Measurements from ENCODE around the gene TANC1. TPM values are rescaled to one million over a fixed set of nuclear protein-coding genes. Genes with fewer than 3 reads are reported as not detected.

TANC1 gene
- total RNA-seq, 2 experiments from 2014 or later: 0.41 to 0.47 TPM

- ATAC-seq (ENCODE audit: poor library complexity) (no peak), DNase-seq (no peak)
- Mint-ChIP-seq H3K36me3 (ENCODE audit: low read depth) (no peaks in the 10 kb centered on the region), H3K9me3 (no peaks in the 10 kb centered on the region), H3K4me1 (ENCODE audit: low read depth) (no peaks in the 10 kb centered on the region), H3K4me3 (no peak overlapping the region), H3K27ac (no peak overlapping the region), H3K27me3 (no peaks in the 10 kb centered on the region)
- no peaks in the 10 kb centered on the region for H3K4me1 ChIP-seq (ENCODE audit: insufficient read depth, low read length)
- H3K4me3 ChIP-seq (ENCODE audit: low read length): no peak overlapping the region
- ChIA-PET POLR2A (no interaction called here), CTCF (no interaction called here)
- H3K9me3 ChIP-seq (ENCODE audit: control insufficient read depth in 1 of 2, insufficient read depth in 1 of 2, low read length in 2 of 2): no peaks in the 10 kb centered on the region
- no peaks in the 10 kb centered on the region for H3K36me3 ChIP-seq (ENCODE audit: insufficient read depth, low read length)
- TF ChIP-seq CTCF (IDR thresholded peaks at IDR 0.05): no peak
- intact Hi-C loops (cut with DNase I, micrococcal nuclease): no loop called here
- no peaks in the 10 kb centered on the region for H3K27me3 ChIP-seq (ENCODE audit: control insufficient read depth in 1 of 2, insufficient read depth in 2 of 2, low read length in 2 of 2)
- no peak overlapping the region for H3K27ac ChIP-seq (ENCODE audit: low read depth in 1 of 2, low read length in 2 of 2)
Measured at GRCh38 chr2:159101755-159102489, 133.5 kb downstream of the TANC1 start.

GRCh38 chr2:159103411-159103810, 135.0 kb downstream of the TANC1 start:
- CTCF ChIA-PET: no interaction called here
- no peak for TF ChIP-seq CTCF (IDR thresholded peaks at IDR 0.05)
- Mint-ChIP-seq H3K27me3 (peaks cover 5% of the 10 kb centered on the region), H3K27ac (no peak overlapping the region), H3K4me3 (no peak overlapping the region), H3K4me1 (ENCODE audit: low read depth) (no peaks in the 10 kb centered on the region), H3K9me3 (no peaks in the 10 kb centered on the region), H3K36me3 (ENCODE audit: low read depth) (no peaks in the 10 kb centered on the region)
- DNase-seq (no peak), ATAC-seq (ENCODE audit: poor library complexity) (no peak)
- intact Hi-C loops (cut with DNase I, micrococcal nuclease): no loop called here
- no peak overlapping the region for H3K4me3 ChIP-seq (ENCODE audit: low read length)
- H3K4me1 ChIP-seq (ENCODE audit: insufficient read depth, low read length): no peaks in the 10 kb centered on the region
- H3K27ac ChIP-seq (ENCODE audit: low read depth in 1 of 2, low read length in 2 of 2): no peak overlapping the region
- no peaks in the 10 kb centered on the region for H3K36me3 ChIP-seq (ENCODE audit: insufficient read depth, low read length)
- no peaks in the 10 kb centered on the region for H3K9me3 ChIP-seq (ENCODE audit: control insufficient read depth in 1 of 2, insufficient read depth in 1 of 2, low read length in 2 of 2)
- POLR2A ChIA-PET: no interaction called here
- H3K27me3 ChIP-seq (ENCODE audit: control insufficient read depth in 1 of 2, insufficient read depth in 2 of 2, low read length in 2 of 2): peaks cover 0 to 4% of the 10 kb centered on the region in 2 experiments

GRCh38 chr2:159106109-159106508, 137.7 kb downstream of the TANC1 start:
- ChIA-PET POLR2A (interaction anchor here (0.7 kb wide), 1 partner anchor 64 kb away, joined by 4 read pairs; no protein-coding TSS in a partner anchor), CTCF (no interaction called here)
- Histone ChIP-seq H3K4me1 (ENCODE audit: insufficient read depth, low read length) (no peaks in the 10 kb centered on the region), H3K27me3 (ENCODE audit: control insufficient read depth in 1 of 2, insufficient read depth in 2 of 2, low read length in 2 of 2) (peaks cover 0 to 4% of the 10 kb centered on the region in 2 experiments), H3K27ac (ENCODE audit: low read depth in 1 of 2, low read length in 2 of 2) (no peak overlapping the region), H3K36me3 (ENCODE audit: insufficient read depth, low read length) (no peaks in the 10 kb centered on the region), H3K9me3 (ENCODE audit: control insufficient read depth in 1 of 2, insufficient read depth in 1 of 2, low read length in 2 of 2) (no peaks in the 10 kb centered on the region), H3K4me3 (ENCODE audit: low read length) (no peak overlapping the region)
- DNase-seq (no peak), ATAC-seq (ENCODE audit: poor library complexity) (no peak)
- no peak for TF ChIP-seq CTCF (IDR thresholded peaks at IDR 0.05)
- no peaks in the 10 kb centered on the region for H3K9me3 Mint-ChIP-seq
- H3K4me3 Mint-ChIP-seq: no peak overlapping the region
- no peak overlapping the region for H3K27ac Mint-ChIP-seq
- H3K36me3 Mint-ChIP-seq (ENCODE audit: low read depth): no peaks in the 10 kb centered on the region
- peaks cover 8% of the 10 kb centered on the region for H3K27me3 Mint-ChIP-seq
- no peaks in the 10 kb centered on the region for H3K4me1 Mint-ChIP-seq (ENCODE audit: low read depth)
- intact Hi-C loops (cut with DNase I, micrococcal nuclease): no loop called here

All from CD4-positive, alpha-beta T cell (primary cell).